HCT116 (cell line): ENCODE data around the gene RPS6KL1. TPM values are rescaled to one million over a fixed set of nuclear protein-coding genes. Genes with fewer than 3 reads are reported as not detected.
A peak's percentile ranks its signal among the peaks of the same experiment; 100 is the strongest.

Source experiments
- ATAC-seq: fragments of 200-7000 bp; cut with Tn5 transposase; 2 replicates; pipeline ENCODE4 v1.9.1; 2020; ENCODE audit warnings: mild to moderate bottlenecking, moderate library complexity
- BruUV-seq: library from RNA; stranded (reverse); fragments of 400-500 nt; replicated peaks from 2 replicates; lab custom pipeline; 2021; lab: Mats Ljungman, UMichigan
- CTCF ChIA-PET: fragments of 300-600 bp; sonication (Branson Sonifier 250); formaldehyde crosslinking; loops from one replicate; lab custom pipeline; 2021; ENCODE audit warnings: antibody characterized with exemption; lab: Charles Lee
- POLR2A ChIA-PET: fragments of 300-600, 350-600 bp; sonication (Branson Sonifier 250); formaldehyde crosslinking; loops from one replicate; lab custom pipeline; 2021; ENCODE audit warnings: antibody characterized with exemption; lab: Charles Lee
- RAD21 ChIA-PET, 2 experiments: fragments of 300-600 bp; sonication (Branson Sonifier 250); formaldehyde crosslinking; loops; one replicate each; lab custom pipeline; 2023; ENCODE audit warnings: low total read pairs in 2 of 2; ENCODE audit not compliant: uncharacterized antibody in 2 of 2, unreplicated experiment in 2 of 2, low non-redundant PET in 1 of 2; lab: Charles Lee
- DNase-seq: peaks from one replicate; pipeline ENCODE4 v3.0.0-alpha.2; 2010; ENCODE audit warnings: low read depth, low spot score
- H2AFZ ChIP-seq: fragments of 200-600 bp; shearing (Covaris generic), sonication (generic); 2 replicates; pipeline ENCODE4 v1.6.1; 2017; ENCODE audit warnings: low read depth, mixed run types, mixed read lengths, antibody characterized with exemption, low read length; ENCODE audit not compliant: poor library complexity, severe bottlenecking
- H3K27ac ChIP-seq: 2 replicates; pipeline ENCODE4 v1.5.1; 2012; ENCODE audit warnings: low read depth, low read length
- H3K27me3 ChIP-seq: fragments of 200-600 bp; sonication (generic); 2 replicates; pipeline ENCODE4 v1.6.1; 2016; ENCODE audit warnings: mixed run types, low read length, mixed read lengths; ENCODE audit not compliant: insufficient read depth
- H3K36me3 ChIP-seq, 2 experiments: fragments of 200-500 bp in 1 of 2; fragments of 200-600 bp in 1 of 2; sonication (Bioruptor generic) in 1 of 2; sonication (generic) in 1 of 2; 2 replicates each; pipeline versions ENCODE4 v1.5.1 to v1.6.1; 2014 to 2016; ENCODE audit warnings: low read length in 2 of 2, inconsistent platforms in 1 of 2, mixed read lengths in 1 of 2, mixed run types in 1 of 2; ENCODE audit not compliant: insufficient read depth in 2 of 2, control insufficient read depth in 1 of 2
- H3K4me1 ChIP-seq, 2 experiments: fragments of 200-600 bp in 1 of 2; sonication (generic) in 1 of 2; 2 replicates each; pipeline versions ENCODE4 v1.5.1 to v1.6.1; 2012 to 2017; ENCODE audit warnings: low read length in 2 of 2, inconsistent platforms in 1 of 2, mild to moderate bottlenecking in 1 of 2, mixed read lengths in 1 of 2, mixed run types in 1 of 2, moderate library complexity in 1 of 2; ENCODE audit not compliant: insufficient read depth in 2 of 2, control insufficient read depth in 1 of 2
- H3K4me2 ChIP-seq: fragments of 200-600 bp; sonication (generic); 2 replicates; pipeline ENCODE4 v1.6.1; 2017; ENCODE audit warnings: mixed run types, low read length, mixed read lengths
- H3K4me3 ChIP-seq, 2 experiments: fragments of 200-600 bp in 1 of 2; sonication (generic) in 1 of 2; replicated peaks in 1 of 2; 2 replicates each; pipeline ENCODE4 v1.5.1; 2011 to 2016; ENCODE audit warnings: low read length in 2 of 2, control low read depth in 1 of 2, low read depth in 1 of 2, mild to moderate bottlenecking in 1 of 2, mixed read lengths in 1 of 2, mixed run types in 1 of 2
- H3K79me2 ChIP-seq: fragments of 200-600 bp; sonication (generic); 2 replicates; pipeline ENCODE4 v1.6.1; 2017; ENCODE audit warnings: mild to moderate bottlenecking, mixed run types, low read length, moderate library complexity, mixed read lengths; ENCODE audit not compliant: insufficient read depth
- H3K9ac ChIP-seq: fragments of 200-600 bp; sonication (generic); 2 replicates; pipeline ENCODE4 v1.6.1; 2016; ENCODE audit warnings: low read length, mixed read lengths
- H3K9me2 ChIP-seq: fragments of 200-600 bp; sonication (generic), shearing (Covaris generic); 2 replicates; pipeline ENCODE4 v1.6.1; 2017; ENCODE audit warnings: mixed run types, mild to moderate bottlenecking, moderate library complexity; ENCODE audit not compliant: insufficient read depth
- H3K9me3 ChIP-seq, 2 experiments: fragments of 200-500 bp in 1 of 2; fragments of 200-600 bp in 1 of 2; sonication (Bioruptor generic) in 1 of 2; sonication (generic) in 1 of 2; 2 replicates each; pipeline ENCODE4 v1.6.1; 2014 to 2017; ENCODE audit warnings: low read length in 2 of 2, mixed read lengths in 2 of 2, inconsistent platforms in 1 of 2, low read depth in 1 of 2, mild to moderate bottlenecking in 1 of 2, mixed run types in 1 of 2, moderate library complexity in 1 of 2; ENCODE audit not compliant: control insufficient read depth in 1 of 2, insufficient read depth in 1 of 2
- H4K20me1 ChIP-seq: fragments of 200-600 bp; sonication (generic), shearing (Covaris generic); 2 replicates; pipeline ENCODE4 v1.6.1; 2017; ENCODE audit warnings: mixed run types, mild to moderate bottlenecking, moderate library complexity; ENCODE audit not compliant: insufficient read depth
- CEBPB ChIP-seq: IDR thresholded peaks from 2 replicates; pipeline ENCODE4 v1.6.1; 2012; ENCODE audit warnings: low read depth
- POLR2A ChIP-seq: IDR thresholded peaks from 2 replicates; pipeline ENCODE4 v1.7.0; 2011; ENCODE audit warnings: borderline replicate concordance; ENCODE audit not compliant: insufficient read depth, insufficient read length; ENCODE audit errors: extremely low read depth
- RAD21 ChIP-seq: IDR thresholded peaks from 2 replicates; pipeline ENCODE4 v1.6.1; 2012; ENCODE audit warnings: low read depth, mild to moderate bottlenecking
- TCF7L2 ChIP-seq: IDR thresholded peaks from 2 replicates; pipeline ENCODE4 v1.7.0; 2011; ENCODE audit warnings: borderline replicate concordance, inconsistent platforms; ENCODE audit not compliant: insufficient read depth, insufficient read length; ENCODE audit errors: extremely low read depth
- YY1 ChIP-seq: IDR thresholded peaks from 2 replicates; pipeline ENCODE4 v1.6.1; 2011; ENCODE audit warnings: low read length, low read depth, moderate library complexity, mild to moderate bottlenecking; ENCODE audit not compliant: insufficient replicate concordance; ENCODE audit errors: extremely low read depth
- ZFX ChIP-seq: fragments of 450-650 bp; IDR thresholded peaks from 2 replicates; pipeline ENCODE4 v1.6.1; 2017
- ZNF274 ChIP-seq: fragments of 200-500 bp; sonication (Bioruptor generic); IDR thresholded peaks from 2 replicates; pipeline ENCODE4 v1.6.1; 2014; ENCODE audit warnings: mild to moderate bottlenecking, low read depth, low read length, inconsistent platforms
- intact Hi-C: fragments of 100-400 bp; cut with micrococcal nuclease; formaldehyde crosslinking; loops from 2 replicates; pipeline ENCODE4 v1.10.0; 2022
- total RNA-seq: library from RNA; stranded (reverse); gene quantifications from one replicate; pipeline ENCODE4 v1.2.1, GENCODE V29; 2021; ENCODE audit not compliant: unreplicated experiment

Gene RPS6KL1
- total RNA-seq, 1 experiment from 2014 or later: 6.7 TPM

DNA sequence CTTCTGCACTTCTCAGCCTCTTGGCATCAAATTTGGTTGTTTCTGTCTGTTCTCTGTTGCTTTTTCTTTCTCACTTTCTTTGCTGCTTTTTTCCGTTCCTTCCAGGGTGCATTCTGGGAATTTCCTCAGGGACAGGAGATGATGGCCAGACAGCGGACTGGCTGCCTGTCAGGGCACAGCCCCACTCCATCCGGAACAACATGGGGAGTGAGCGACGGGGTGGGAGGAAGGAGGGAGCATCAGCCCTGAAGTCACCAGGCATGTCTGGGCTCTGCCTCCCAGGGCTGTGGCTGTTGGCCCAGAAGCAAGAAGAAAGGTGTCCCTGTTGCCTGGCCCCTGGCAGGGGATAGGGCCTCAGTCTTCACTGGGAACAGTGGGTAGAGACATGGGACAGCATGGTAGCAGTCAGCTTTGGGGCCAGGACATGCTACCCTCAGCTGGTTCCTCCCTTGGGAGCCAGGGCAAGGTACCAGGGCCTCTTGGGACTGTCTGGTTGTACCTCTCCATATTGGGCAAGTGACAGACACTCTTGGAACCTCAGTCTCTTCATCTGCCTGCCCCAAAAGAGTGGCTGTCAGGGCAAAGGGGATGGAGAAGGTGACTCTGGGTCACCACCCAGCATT, 23.7 kb upstream of the RPS6KL1 start:
- Histone ChIP-seq H3K4me3 (no peak overlapping the region), H3K9me3 (no peaks in the 10 kb centered on the region), H3K36me3 (no peaks in the 10 kb centered on the region), H2AFZ (no peak overlapping the region), H4K20me1 (no peaks in the 10 kb centered on the region), H3K27me3 (no peaks in the 10 kb centered on the region), H3K27ac (no peak overlapping the region), H3K4me2 (no peak overlapping the region), H3K79me2 (no peaks in the 10 kb centered on the region), H3K9me2 (no peaks in the 10 kb centered on the region), H3K9ac (no peak overlapping the region), H3K4me1 (no peaks in the 10 kb centered on the region)
- intact Hi-C loops: loop anchor here (1.0 kb wide), 1 partner anchor 142 kb away; no protein-coding TSS in a partner anchor
- ChIA-PET CTCF (interaction anchor here (1.1 to 3.0 kb wide), 5 partner anchors 17 to 143 kb away, joined by 4 to 29 read pairs (median 7); partner anchors contain the start of gene RPS6KL1), POLR2A (interaction anchor here (1.5 kb wide), 1 partner anchor 9 kb away, joined by 5 read pairs; the partner anchor contains the start of gene PGF), RAD21 (no interaction called here)
- no peak for TF ChIP-seq ZFX
- TF ChIP-seq POLR2A: no peak
- no peak for TF ChIP-seq ZNF274
- no peak for TF ChIP-seq YY1
- no peak for TF ChIP-seq TCF7L2
- TF ChIP-seq RAD21: no peak
- no peak for TF ChIP-seq CEBPB
- DNase-seq (no peak), ATAC-seq (peak; percentile 52)
- no TSS peak for BruUV-seq
